Measurements from ENCODE around the gene CRELD2.

Gene CRELD2

GRCh38 chr22:49929211-49929979 is 11.0 kb downstream of the CRELD2 start:
- no peak for TF ChIP-seq EZH2 (IDR thresholded peaks at IDR 0.05; ENCODE audit: borderline replicate concordance, low read depth, low read length, severe bottlenecking)
- TF ChIP-seq, protein P1, sequence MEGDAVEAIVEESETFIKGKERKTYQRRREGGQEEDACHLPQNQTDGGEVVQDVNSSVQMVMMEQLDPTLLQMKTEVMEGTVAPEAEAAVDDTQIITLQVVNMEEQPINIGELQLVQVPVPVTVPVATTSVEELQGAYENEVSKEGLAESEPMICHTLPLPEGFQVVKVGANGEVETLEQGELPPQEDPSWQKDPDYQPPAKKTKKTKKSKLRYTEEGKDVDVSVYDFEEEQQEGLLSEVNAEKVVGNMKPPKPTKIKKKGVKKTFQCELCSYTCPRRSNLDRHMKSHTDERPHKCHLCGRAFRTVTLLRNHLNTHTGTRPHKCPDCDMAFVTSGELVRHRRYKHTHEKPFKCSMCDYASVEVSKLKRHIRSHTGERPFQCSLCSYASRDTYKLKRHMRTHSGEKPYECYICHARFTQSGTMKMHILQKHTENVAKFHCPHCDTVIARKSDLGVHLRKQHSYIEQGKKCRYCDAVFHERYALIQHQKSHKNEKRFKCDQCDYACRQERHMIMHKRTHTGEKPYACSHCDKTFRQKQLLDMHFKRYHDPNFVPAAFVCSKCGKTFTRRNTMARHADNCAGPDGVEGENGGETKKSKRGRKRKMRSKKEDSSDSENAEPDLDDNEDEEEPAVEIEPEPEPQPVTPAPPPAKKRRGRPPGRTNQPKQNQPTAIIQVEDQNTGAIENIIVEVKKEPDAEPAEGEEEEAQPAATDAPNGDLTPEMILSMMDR (IDR thresholded peaks at IDR 0.05; ENCODE audit: borderline replicate concordance, extremely low read depth, low read length, poor library complexity, severe bottlenecking): peak; percentile 86
- Histone ChIP-seq H3K4me2 (ENCODE audit: insufficient read depth, low read length) (peak overlapping the region; percentile 54), H3K36me3 (ENCODE audit: insufficient read depth, low read length) (no peaks in the 10 kb centered on the region), H4K20me1 (ENCODE audit: insufficient read depth, low read length) (peaks cover 9% of the 10 kb centered on the region), H3K4me3 (ENCODE audit: low read depth in 1 of 2, low read length in 2 of 2) (peak overlapping the region in 1 of 2 experiments; percentile 39; a peak in 2 of 4 replicates), H3K9me3 (ENCODE audit: insufficient read depth, low read length, severe bottlenecking) (no peaks in the 10 kb centered on the region), H3K27ac (ENCODE audit: low read length) (no peak overlapping the region), H2AFZ (ENCODE audit: low read depth, low read length) (no peak overlapping the region; the same call in 1 of the 2 replicates), H3K27me3 (ENCODE audit: insufficient read depth, low read length, poor library complexity) (no peaks in the 10 kb centered on the region), H3K79me2 (ENCODE audit: insufficient read depth, low read length) (no peaks in the 10 kb centered on the region), H3K9ac (ENCODE audit: low read depth, low read length) (no peak overlapping the region), H3K4me1 (ENCODE audit: insufficient read depth, low read length) (peaks cover 22% of the 10 kb centered on the region)
- peak; percentile 83 for ATAC-seq (ENCODE audit: insufficient read depth, low read depth)
- peak; percentile 62 for DNase-seq

DNA sequence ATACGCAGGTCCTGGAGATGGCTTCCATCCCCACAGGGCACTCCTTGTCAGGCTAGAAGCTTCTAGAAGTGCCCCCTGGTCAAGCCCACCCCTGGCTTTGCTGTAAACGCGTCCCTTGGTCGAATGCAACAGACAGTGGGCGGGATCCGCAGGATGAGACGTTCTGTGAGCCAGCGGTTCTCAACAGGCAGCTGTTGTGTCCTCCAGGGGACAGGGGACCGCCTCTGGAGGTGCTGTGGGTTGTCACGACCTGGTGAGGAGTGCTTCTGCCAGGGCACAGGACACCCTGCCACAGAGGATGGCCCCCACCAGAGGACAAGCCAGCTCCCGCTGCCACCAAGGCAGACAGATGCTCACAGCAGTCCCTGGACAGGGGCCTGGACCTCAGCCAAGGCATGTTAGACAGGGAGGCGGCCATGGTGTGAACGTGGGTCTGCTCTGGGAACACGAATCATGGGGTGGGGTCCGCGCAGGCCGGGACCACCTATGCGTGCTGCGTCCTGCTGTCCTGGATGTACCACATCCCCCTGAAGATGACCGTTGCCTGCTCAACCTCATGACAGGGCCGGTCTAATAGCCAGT is 11.7 kb downstream of the CRELD2 start:
- Histone ChIP-seq H3K4me2 (ENCODE audit: insufficient read depth, low read length) (peak overlapping the region; percentile 54; the same call in 1 of the 2 replicates), H3K36me3 (ENCODE audit: insufficient read depth, low read length) (no peaks in the 10 kb centered on the region), H3K27ac (ENCODE audit: low read length) (no peak overlapping the region), H3K9ac (ENCODE audit: low read depth, low read length) (no peak overlapping the region), H3K4me1 (ENCODE audit: insufficient read depth, low read length) (peaks cover 22% of the 10 kb centered on the region), H3K4me3 (ENCODE audit: low read depth in 1 of 2, low read length in 2 of 2) (peak overlapping the region in 1 of 2 experiments; percentile 39; a peak in 1 of 4 replicates), H3K79me2 (ENCODE audit: insufficient read depth, low read length) (no peaks in the 10 kb centered on the region), H3K27me3 (ENCODE audit: insufficient read depth, low read length, poor library complexity) (no peaks in the 10 kb centered on the region), H3K9me3 (ENCODE audit: insufficient read depth, low read length, severe bottlenecking) (no peaks in the 10 kb centered on the region), H2AFZ (ENCODE audit: low read depth, low read length) (no peak overlapping the region), H4K20me1 (ENCODE audit: insufficient read depth, low read length) (peaks cover 9% of the 10 kb centered on the region)
- no peak for DNase-seq
- TF ChIP-seq, protein P1 (IDR thresholded peaks at IDR 0.05; ENCODE audit: borderline replicate concordance, extremely low read depth, low read length, poor library complexity, severe bottlenecking): no peak
- TF ChIP-seq EZH2 (IDR thresholded peaks at IDR 0.05; ENCODE audit: borderline replicate concordance, low read depth, low read length, severe bottlenecking): no peak
- no peak for ATAC-seq (ENCODE audit: insufficient read depth, low read depth)

- no peaks in the 10 kb centered on the region for H3K27me3 ChIP-seq (ENCODE audit: insufficient read depth, low read length, poor library complexity)
- H4K20me1 ChIP-seq (ENCODE audit: insufficient read depth, low read length): peaks cover 9% of the 10 kb centered on the region
- DNase-seq (peak; percentile 32), ATAC-seq (ENCODE audit: insufficient read depth, low read depth) (no peak)
- peaks cover 16% of the 10 kb centered on the region for H3K4me1 ChIP-seq (ENCODE audit: insufficient read depth, low read length)
- H3K4me2 ChIP-seq (ENCODE audit: insufficient read depth, low read length): no peak overlapping the region
- TF ChIP-seq, protein P1 (IDR thresholded peaks at IDR 0.05; ENCODE audit: borderline replicate concordance, extremely low read depth, low read length, poor library complexity, severe bottlenecking): peak; percentile 55
- no peak for TF ChIP-seq EZH2 (IDR thresholded peaks at IDR 0.05; ENCODE audit: borderline replicate concordance, low read depth, low read length, severe bottlenecking)
- no peak overlapping the region for H2AFZ ChIP-seq (ENCODE audit: low read depth, low read length)
- H3K4me3 ChIP-seq (ENCODE audit: low read depth in 1 of 2, low read length in 2 of 2): no peak overlapping the region
- no peaks in the 10 kb centered on the region for H3K79me2 ChIP-seq (ENCODE audit: insufficient read depth, low read length)
- H3K9ac ChIP-seq (ENCODE audit: low read depth, low read length): no peak overlapping the region
- H3K9me3 ChIP-seq (ENCODE audit: insufficient read depth, low read length, severe bottlenecking): no peaks in the 10 kb centered on the region
- no peaks in the 10 kb centered on the region for H3K36me3 ChIP-seq (ENCODE audit: insufficient read depth, low read length)
- H3K27ac ChIP-seq (ENCODE audit: low read length): no peak overlapping the region
Observed at GRCh38 chr22:49930596-49931412, 12.4 kb downstream of the CRELD2 start.
